ENCODE data around the gene SLC35B2.

Gene SLC35B2

GRCh38 chr6:44257025-44257752 lies at the start of gene SLC35B2:
Gene SLC35B2 (minus strand): TSS chr6:44257528. CDS start chr6:44257410, 118 bp downstream.
- H3K9me3 ChIP-seq (ENCODE audit: low read length) = no peaks in the 10 kb centered on the region
- H3K27me3 ChIP-seq (ENCODE audit: control insufficient read depth in 1 of 2, insufficient read depth in 2 of 2, low read length in 2 of 2) = no peaks in the 10 kb centered on the region
- peaks cover 20% of the 10 kb centered on the region for H3K4me1 ChIP-seq (ENCODE audit: insufficient read depth, low read length)
- peak within 1 kb of the TSS; percentile 83 for H3K27ac ChIP-seq (ENCODE audit: low read depth, low read length)
- H3K9ac ChIP-seq (ENCODE audit: low read length) = peak within 1 kb of the TSS; percentile 81
- H3K4me3 ChIP-seq (ENCODE audit: low read depth in 1 of 2, low read length in 2 of 2) = peak within 1 kb of the TSS; percentile 82 to 94
- H3K36me3 ChIP-seq (ENCODE audit: insufficient read depth, low read length) = peaks cover 35% of the 10 kb centered on the region

DNA sequence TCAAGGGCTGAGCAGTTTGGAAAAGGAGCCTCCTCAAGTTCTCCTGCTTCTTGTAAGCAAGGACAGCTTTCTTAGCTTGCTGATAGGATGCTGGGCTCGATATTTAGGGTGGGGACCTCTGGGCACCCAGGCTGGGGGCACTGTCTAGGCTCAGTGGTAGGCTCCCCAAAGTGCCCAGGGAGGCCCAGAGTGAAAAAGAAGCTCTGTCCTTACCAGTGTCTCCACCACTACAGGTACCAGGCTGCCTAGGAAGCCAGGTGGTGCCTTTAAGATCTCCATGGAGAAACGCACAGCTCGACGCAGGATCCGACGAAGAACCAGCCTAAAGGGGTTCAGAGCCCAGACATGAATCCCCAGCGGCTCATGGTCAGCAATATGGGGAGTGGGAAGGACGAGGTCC lies 49.4 kb upstream of the SLC35B2 start:
- no peak overlapping the region for H3K9ac ChIP-seq (ENCODE audit: low read length)
- no peak overlapping the region for H3K4me3 ChIP-seq (ENCODE audit: low read depth in 1 of 2, low read length in 2 of 2)
- H3K27me3 ChIP-seq (ENCODE audit: control insufficient read depth in 1 of 2, insufficient read depth in 2 of 2, low read length in 2 of 2) = no peaks in the 10 kb centered on the region
- no peak overlapping the region for H3K27ac ChIP-seq (ENCODE audit: low read depth, low read length)
- H3K9me3 ChIP-seq (ENCODE audit: low read length) = no peaks in the 10 kb centered on the region
- peaks cover 91% of the 10 kb centered on the region for H3K36me3 ChIP-seq (ENCODE audit: insufficient read depth, low read length)
- H3K4me1 ChIP-seq (ENCODE audit: insufficient read depth, low read length) = no peaks in the 10 kb centered on the region

- Histone ChIP-seq H3K9me3 (ENCODE audit: low read length) (no peaks in the 10 kb centered on the region), H3K4me1 (ENCODE audit: insufficient read depth, low read length) (no peaks in the 10 kb centered on the region), H3K36me3 (ENCODE audit: insufficient read depth, low read length) (peaks cover 92% of the 10 kb centered on the region), H3K9ac (ENCODE audit: low read length) (no peak overlapping the region), H3K27ac (ENCODE audit: low read depth, low read length) (no peak overlapping the region), H3K4me3 (ENCODE audit: low read depth in 1 of 2, low read length in 2 of 2) (no peak overlapping the region), H3K27me3 (ENCODE audit: control insufficient read depth in 1 of 2, insufficient read depth in 2 of 2, low read length in 2 of 2) (no peaks in the 10 kb centered on the region)
Measured at GRCh38 chr6:44305200-44305725, 47.9 kb upstream of the SLC35B2 start.

- H3K36me3 ChIP-seq (ENCODE audit: insufficient read depth, low read length) = peaks cover 87% of the 10 kb centered on the region
- H3K9me3 ChIP-seq (ENCODE audit: low read length) = no peaks in the 10 kb centered on the region
- H3K4me1 ChIP-seq (ENCODE audit: insufficient read depth, low read length) = no peaks in the 10 kb centered on the region
- H3K27me3 ChIP-seq (ENCODE audit: control insufficient read depth in 1 of 2, insufficient read depth in 2 of 2, low read length in 2 of 2) = no peaks in the 10 kb centered on the region
- H3K4me3 ChIP-seq (ENCODE audit: low read depth in 1 of 2, low read length in 2 of 2) = no peak overlapping the region
- H3K27ac ChIP-seq (ENCODE audit: low read depth, low read length) = no peak overlapping the region
- H3K9ac ChIP-seq (ENCODE audit: low read length) = no peak overlapping the region
Measured at GRCh38 chr6:44304282-44305199, 47.2 kb upstream of the SLC35B2 start.

GRCh38 chr6:44303842-44304241 lies 46.5 kb upstream of the SLC35B2 start:
- no peaks in the 10 kb centered on the region for H3K9me3 ChIP-seq (ENCODE audit: low read length)
- H3K4me1 ChIP-seq (ENCODE audit: insufficient read depth, low read length) = no peaks in the 10 kb centered on the region
- peaks cover 80% of the 10 kb centered on the region for H3K36me3 ChIP-seq (ENCODE audit: insufficient read depth, low read length)
- no peak overlapping the region for H3K27ac ChIP-seq (ENCODE audit: low read depth, low read length)
- H3K27me3 ChIP-seq (ENCODE audit: control insufficient read depth in 1 of 2, insufficient read depth in 2 of 2, low read length in 2 of 2) = no peaks in the 10 kb centered on the region
- H3K9ac ChIP-seq (ENCODE audit: low read length) = no peak overlapping the region
- no peak overlapping the region for H3K4me3 ChIP-seq (ENCODE audit: low read depth in 1 of 2, low read length in 2 of 2)

DNA sequence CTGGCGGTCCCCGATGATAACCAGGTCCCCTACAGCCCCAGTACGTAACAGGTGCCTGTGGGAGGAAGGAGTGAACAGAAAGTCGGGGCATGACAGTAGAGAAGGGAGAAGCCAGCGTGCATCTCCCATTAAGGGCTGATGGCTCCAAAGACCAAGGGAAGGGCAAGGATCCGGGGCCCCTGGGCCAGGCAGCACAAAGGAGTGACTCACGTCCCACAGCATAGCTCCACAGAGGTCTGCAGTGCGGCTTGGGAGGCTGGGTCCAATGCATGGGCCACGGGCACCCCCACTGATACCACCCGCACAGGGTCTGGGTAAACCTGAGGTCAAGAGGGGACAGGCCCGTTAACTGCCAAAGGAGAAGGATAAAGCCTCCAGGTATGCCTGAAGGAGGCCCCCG lies 45.5 kb upstream of the SLC35B2 start:
- Histone ChIP-seq H3K9ac (ENCODE audit: low read length) (no peak overlapping the region), H3K27me3 (ENCODE audit: control insufficient read depth in 1 of 2, insufficient read depth in 2 of 2, low read length in 2 of 2) (peaks cover 3 to 6% of the 10 kb centered on the region in 2 donors), H3K36me3 (ENCODE audit: insufficient read depth, low read length) (peaks cover 76% of the 10 kb centered on the region), H3K4me3 (ENCODE audit: low read depth in 1 of 2, low read length in 2 of 2) (no peak overlapping the region), H3K27ac (ENCODE audit: low read depth, low read length) (no peak overlapping the region), H3K4me1 (ENCODE audit: insufficient read depth, low read length) (no peaks in the 10 kb centered on the region), H3K9me3 (ENCODE audit: low read length) (no peaks in the 10 kb centered on the region)

DNA sequence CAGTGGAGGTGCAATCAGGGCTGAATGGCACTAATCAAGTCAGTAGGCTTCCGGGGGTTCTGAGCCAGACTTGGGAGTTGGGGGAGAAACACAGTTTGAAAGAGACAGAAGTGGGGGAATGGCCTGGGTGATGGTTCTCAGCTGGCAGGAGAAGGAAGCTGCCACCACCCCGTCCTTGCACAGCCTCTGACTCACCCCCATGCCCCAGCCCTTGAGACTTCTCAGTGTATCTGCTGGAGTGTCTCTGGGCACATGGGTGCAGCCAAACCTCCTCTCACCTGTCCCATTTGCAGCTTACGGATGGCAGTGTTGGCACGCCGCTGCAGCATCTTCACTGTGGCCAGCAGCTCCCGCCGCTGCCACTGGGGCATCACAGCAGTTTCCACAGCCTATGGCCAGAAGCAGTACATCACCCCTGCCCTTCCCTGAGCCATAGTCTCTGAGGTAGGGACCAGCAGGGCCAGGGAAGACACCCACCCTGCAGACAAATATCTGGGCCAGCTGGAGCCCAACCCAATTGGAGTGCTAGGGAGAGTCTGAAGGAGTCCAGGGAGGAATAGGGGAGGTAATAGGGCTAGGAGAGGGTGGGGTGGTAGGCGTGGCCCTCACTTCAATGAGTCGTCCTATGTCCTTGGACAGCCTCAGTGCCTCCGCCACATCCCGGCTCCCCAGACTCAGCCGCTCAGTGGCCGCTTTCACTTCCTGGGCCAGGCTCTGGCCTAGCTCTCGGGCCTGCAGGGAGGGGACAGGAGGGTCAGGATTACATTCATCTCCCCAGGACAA lies 44.6 kb upstream of the SLC35B2 start:
- Histone ChIP-seq H3K4me3 (ENCODE audit: low read depth in 1 of 2, low read length in 2 of 2) (no peak overlapping the region), H3K36me3 (ENCODE audit: insufficient read depth, low read length) (peaks cover 68% of the 10 kb centered on the region), H3K9ac (ENCODE audit: low read length) (no peak overlapping the region), H3K27me3 (ENCODE audit: control insufficient read depth in 1 of 2, insufficient read depth in 2 of 2, low read length in 2 of 2) (peaks cover 11 to 12% of the 10 kb centered on the region in 2 donors), H3K9me3 (ENCODE audit: low read length) (no peaks in the 10 kb centered on the region), H3K27ac (ENCODE audit: low read depth, low read length) (no peak overlapping the region), H3K4me1 (ENCODE audit: insufficient read depth, low read length) (peaks cover 2% of the 10 kb centered on the region)

DNA sequence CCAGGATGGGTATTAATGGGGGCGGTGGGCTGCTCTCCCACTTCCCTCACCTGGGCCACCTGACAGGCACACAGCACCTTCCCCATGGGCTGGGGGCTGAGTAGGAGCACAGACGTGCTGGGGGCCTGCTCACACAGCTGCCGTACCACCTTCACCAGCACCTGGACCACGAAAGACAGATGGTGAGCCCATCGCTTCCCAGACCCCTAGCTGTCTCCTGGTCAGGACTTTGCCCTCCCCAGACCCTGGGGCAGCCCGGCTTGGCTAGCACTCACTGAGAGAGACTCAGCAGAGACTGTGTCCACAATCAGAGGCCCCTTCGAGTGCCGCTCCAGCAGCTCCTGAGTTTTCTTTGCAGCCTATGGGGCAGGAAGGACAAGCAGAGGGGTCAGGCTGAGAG lies 43.8 kb upstream of the SLC35B2 start:
- H3K4me3 ChIP-seq (ENCODE audit: low read depth in 1 of 2, low read length in 2 of 2) = no peak overlapping the region
- H3K27me3 ChIP-seq (ENCODE audit: control insufficient read depth in 1 of 2, insufficient read depth in 2 of 2, low read length in 2 of 2) = peaks cover 20% of the 10 kb centered on the region in 2 donors
- H3K9me3 ChIP-seq (ENCODE audit: low read length) = no peaks in the 10 kb centered on the region
- H3K4me1 ChIP-seq (ENCODE audit: insufficient read depth, low read length) = peaks cover 4% of the 10 kb centered on the region
- no peak overlapping the region for H3K27ac ChIP-seq (ENCODE audit: low read depth, low read length)
- H3K36me3 ChIP-seq (ENCODE audit: insufficient read depth, low read length) = peaks cover 59% of the 10 kb centered on the region
- no peak overlapping the region for H3K9ac ChIP-seq (ENCODE audit: low read length)

GRCh38 chr6:44300292-44300823 lies 43.0 kb upstream of the SLC35B2 start:
- Histone ChIP-seq H3K4me1 (ENCODE audit: insufficient read depth, low read length) (peaks cover 4% of the 10 kb centered on the region), H3K27ac (ENCODE audit: low read depth, low read length) (no peak overlapping the region), H3K36me3 (ENCODE audit: insufficient read depth, low read length) (peaks cover 52% of the 10 kb centered on the region), H3K9ac (ENCODE audit: low read length) (no peak overlapping the region), H3K27me3 (ENCODE audit: control insufficient read depth in 1 of 2, insufficient read depth in 2 of 2, low read length in 2 of 2) (peaks cover 26% of the 10 kb centered on the region in 2 donors), H3K4me3 (ENCODE audit: low read depth in 1 of 2, low read length in 2 of 2) (no peak overlapping the region), H3K9me3 (ENCODE audit: low read length) (no peaks in the 10 kb centered on the region)

DNA sequence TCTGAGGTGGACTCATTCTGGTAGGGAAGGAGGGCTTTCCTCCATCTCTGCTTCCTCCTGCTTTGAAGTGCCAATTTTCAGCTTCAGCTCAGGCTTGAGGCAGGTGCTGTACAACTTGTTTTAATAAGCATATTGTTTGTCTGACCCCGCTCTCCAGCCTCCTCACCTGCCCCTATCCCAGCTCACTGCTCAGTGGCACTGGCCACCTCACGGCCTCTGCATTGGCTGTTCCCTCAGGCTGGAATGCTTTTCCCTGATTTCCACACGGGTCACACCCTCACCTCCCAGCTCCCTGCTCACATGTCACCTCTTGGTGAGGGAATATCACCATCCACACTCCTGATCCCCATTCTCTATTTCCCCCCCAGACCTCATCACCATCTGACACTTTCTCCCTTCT lies 41.5 kb upstream of the SLC35B2 start:
- peaks cover 34 to 37% of the 10 kb centered on the region in 2 donors for H3K27me3 ChIP-seq (ENCODE audit: control insufficient read depth in 1 of 2, insufficient read depth in 2 of 2, low read length in 2 of 2)
- no peak overlapping the region for H3K4me3 ChIP-seq (ENCODE audit: low read depth in 1 of 2, low read length in 2 of 2)
- peaks cover 4% of the 10 kb centered on the region for H3K4me1 ChIP-seq (ENCODE audit: insufficient read depth, low read length)
- H3K9ac ChIP-seq (ENCODE audit: low read length) = no peak overlapping the region
- no peaks in the 10 kb centered on the region for H3K9me3 ChIP-seq (ENCODE audit: low read length)
- peaks cover 37% of the 10 kb centered on the region for H3K36me3 ChIP-seq (ENCODE audit: insufficient read depth, low read length)
- no peak overlapping the region for H3K27ac ChIP-seq (ENCODE audit: low read depth, low read length)

All from muscle layer of colon (tissue), 2 donors.